Neural cell (in vitro differentiated cells): ENCODE data around the gene CPT1A. TPM values are rescaled to one million over a fixed set of nuclear protein-coding genes. Genes with fewer than 3 reads are reported as not detected.

Source experiments
- H2AFZ ChIP-seq: fragments of 200-600, 300-800 bp; sonication (generic), shearing (Covaris generic); 2 replicates; pipeline ENCODE4 v1.6.0; 2014; ENCODE audit warnings: low read depth, mild to moderate bottlenecking, antibody characterized with exemption, low read length, moderate library complexity
- H3F3A ChIP-seq: fragments of 200-600 bp; shearing (Covaris generic); 2 replicates; pipeline ENCODE4 v1.6.1; 2016; ENCODE audit warnings: mild to moderate bottlenecking, moderate library complexity, mixed read lengths, antibody characterized with exemption, low read length; ENCODE audit not compliant: insufficient read depth, poor library complexity, severe bottlenecking
- H3K27ac ChIP-seq: fragments of 200-600, 300-800 bp; sonication (generic), shearing (Covaris generic); 2 replicates; pipeline ENCODE4 v1.5.1; 2014; ENCODE audit warnings: mild to moderate bottlenecking, low read length, moderate library complexity
- H3K27me3 ChIP-seq: fragments of 300-800, 200-600 bp; sonication (generic), shearing (Covaris generic); 2 replicates; pipeline ENCODE4 v1.6.0; 2014; ENCODE audit warnings: mild to moderate bottlenecking, low read depth, low read length, moderate library complexity; ENCODE audit not compliant: insufficient read depth
- H3K36me3 ChIP-seq: fragments of 300-800, 200-600 bp; sonication (generic), shearing (Covaris generic); 2 replicates; pipeline ENCODE4 v1.5.1; 2014; ENCODE audit warnings: mild to moderate bottlenecking, antibody characterized with exemption, low read length, moderate library complexity; ENCODE audit not compliant: insufficient read depth
- H3K4me2 ChIP-seq: fragments of 300-800, 200-600 bp; sonication (generic), shearing (Covaris generic); 2 replicates; pipeline ENCODE4 v1.6.0; 2014; ENCODE audit warnings: mild to moderate bottlenecking, low read length
- H3K4me3 ChIP-seq: fragments of 300-800, 200-600 bp; sonication (generic), shearing (Covaris generic); 2 replicates; pipeline ENCODE4 v1.5.1; 2014; ENCODE audit warnings: mild to moderate bottlenecking, low read length, moderate library complexity
- H3K79me2 ChIP-seq: fragments of 200-600 bp; shearing (Covaris generic); replicated peaks from 2 replicates; pipeline ENCODE4 v1.6.0; 2014; ENCODE audit warnings: mild to moderate bottlenecking, low read length, moderate library complexity; ENCODE audit not compliant: insufficient read depth
- H3K9ac ChIP-seq: fragments of 300-800, 200-600 bp; sonication (generic), shearing (Covaris generic); 2 replicates; pipeline ENCODE4 v1.6.1; 2016; ENCODE audit warnings: mild to moderate bottlenecking, low read length, mixed read lengths
- H3K9me2 ChIP-seq: fragments of 200-600 bp; shearing (Covaris generic); 2 replicates; pipeline ENCODE4 v1.6.1; 2016; ENCODE audit warnings: mild to moderate bottlenecking, low read length, mixed read lengths; ENCODE audit not compliant: insufficient read depth
- H3K9me3 ChIP-seq: fragments of 200-600, 300-800 bp; sonication (generic), shearing (Covaris generic); 2 replicates; pipeline ENCODE4 v1.6.1; 2016; ENCODE audit warnings: mild to moderate bottlenecking, mixed run types, low read length, moderate library complexity, mixed read lengths
- H4K20me1 ChIP-seq: fragments of 200-600 bp; shearing (Covaris generic); 2 replicates; pipeline ENCODE4 v1.6.1; 2016; ENCODE audit warnings: mild to moderate bottlenecking, mixed run types; ENCODE audit not compliant: insufficient read depth
- CTCF ChIP-seq: fragments of 450-650 bp; IDR thresholded peaks from 2 replicates; pipeline ENCODE4 v1.5.1; 2014; ENCODE audit warnings: antibody characterized with exemption, mild to moderate bottlenecking, moderate library complexity; ENCODE audit not compliant: poor library complexity, severe bottlenecking
- EP300 ChIP-seq: fragments of 450-650 bp; conservative IDR thresholded peaks from 2 replicates; pipeline ENCODE4 v1.6.1; 2014; ENCODE audit warnings: antibody characterized with exemption, mild to moderate bottlenecking, moderate library complexity; ENCODE audit not compliant: poor library complexity, severe bottlenecking
- EZH2 ChIP-seq: fragments of 200-600, 300-800 bp; shearing (Covaris generic), sonication (generic); IDR thresholded peaks from 2 replicates; pipeline ENCODE4 v1.6.1; 2014; ENCODE audit warnings: antibody characterized with exemption, low read length, borderline replicate concordance, mild to moderate bottlenecking; ENCODE audit not compliant: insufficient read depth, poor library complexity, severe bottlenecking
- MXI1 ChIP-seq: fragments of 450-650 bp; conservative IDR thresholded peaks from 2 replicates; pipeline ENCODE4 v1.6.1; 2014; ENCODE audit warnings: antibody characterized with exemption, mild to moderate bottlenecking; ENCODE audit not compliant: poor library complexity, severe bottlenecking
- POLR2AphosphoS5 ChIP-seq: IDR thresholded peaks from 2 replicates; pipeline ENCODE4 v1.6.1; 2012
- RAD21 ChIP-seq: fragments of 450-650 bp; conservative IDR thresholded peaks from 2 replicates; pipeline ENCODE4 v1.6.1; 2014; ENCODE audit warnings: antibody characterized with exemption, mild to moderate bottlenecking, moderate library complexity
- REST ChIP-seq: IDR thresholded peaks from 2 replicates; pipeline ENCODE4 v1.6.1; 2012; ENCODE audit warnings: borderline replicate concordance
- SMC3 ChIP-seq: fragments of 450-650 bp; conservative IDR thresholded peaks from 2 replicates; pipeline ENCODE4 v1.6.1; 2014; ENCODE audit warnings: antibody characterized with exemption, mild to moderate bottlenecking, moderate library complexity; ENCODE audit not compliant: poor library complexity
- TAF1 ChIP-seq: IDR thresholded peaks from 2 replicates; pipeline ENCODE4 v1.6.1; 2012; ENCODE audit warnings: low read depth
- polyA plus RNA-seq: library from polyadenylated mRNA; depleted of rRNA; stranded (reverse); fragments of >200 nt; gene quantifications from 2 replicates; pipeline ENCODE4 v1.2.3, GENCODE V29; 2014

The CPT1A gene
- polyA plus RNA-seq, 1 donor from 2014 or later: 0.35 TPM

- Histone ChIP-seq H3F3A (no peaks in the 10 kb centered on the region), H3K9me3 (no peaks in the 10 kb centered on the region), H2AFZ (no peak overlapping the region), H3K27ac (no peak overlapping the region), H3K4me2 (no peak overlapping the region), H3K79me2 (no peaks in the 10 kb centered on the region), H3K9ac (no peak overlapping the region), H3K9me2 (no peaks in the 10 kb centered on the region), H4K20me1 (no peaks in the 10 kb centered on the region), H3K27me3 (no peaks in the 10 kb centered on the region), H3K4me3 (no peak overlapping the region), H3K36me3 (no peaks in the 10 kb centered on the region)
- TF ChIP-seq MXI1: no peak
- TF ChIP-seq REST: no peak
- no peak for TF ChIP-seq SMC3
- no peak for TF ChIP-seq POLR2AphosphoS5
- no peak for TF ChIP-seq RAD21
- TF ChIP-seq TAF1: no peak
- TF ChIP-seq CTCF: no peak
- TF ChIP-seq EZH2: no peak
- no peak for TF ChIP-seq EP300
Observed at GRCh38 chr11:68870470-68870869, 28.8 kb upstream of the CPT1A start.

DNA sequence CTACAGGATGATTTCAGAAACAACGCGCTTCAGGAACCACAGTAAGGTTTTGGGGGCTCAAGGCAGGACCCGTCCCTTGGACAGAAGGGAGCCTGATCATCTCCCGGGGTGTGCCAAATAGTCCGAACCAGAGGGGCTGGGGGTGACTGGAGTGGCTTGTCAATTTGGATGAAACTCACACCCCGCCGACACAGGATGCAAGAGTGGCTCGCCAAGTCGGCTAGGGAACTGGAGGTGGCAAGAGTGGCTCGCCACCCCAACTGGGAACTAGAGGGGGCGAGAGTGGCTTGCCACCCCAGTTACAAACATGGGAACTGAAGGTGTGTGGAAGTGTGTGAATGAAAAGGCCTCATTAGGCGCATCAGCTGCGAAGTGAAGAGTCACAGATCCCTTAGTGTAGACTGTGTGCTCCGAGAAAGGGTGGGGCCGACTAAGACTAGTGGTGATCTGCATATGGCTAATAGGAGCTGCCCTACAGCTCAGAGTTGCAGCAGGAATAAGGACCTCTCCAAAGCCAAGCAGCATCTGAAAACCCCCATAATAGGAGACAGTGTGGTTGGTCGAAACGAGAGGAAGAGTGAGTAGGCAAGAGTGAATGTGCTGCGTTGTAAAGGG, 26.6 kb upstream of the CPT1A start:
- Histone ChIP-seq H4K20me1 (no peaks in the 10 kb centered on the region), H3K27me3 (no peaks in the 10 kb centered on the region), H3K9ac (no peak overlapping the region), H2AFZ (no peak overlapping the region), H3K9me2 (no peaks in the 10 kb centered on the region), H3K79me2 (no peaks in the 10 kb centered on the region), H3K36me3 (no peaks in the 10 kb centered on the region), H3K4me2 (no peak overlapping the region), H3F3A (no peaks in the 10 kb centered on the region), H3K9me3 (peaks cover 3% of the 10 kb centered on the region), H3K4me3 (no peak overlapping the region), H3K27ac (no peak overlapping the region)
- no peak for TF ChIP-seq POLR2AphosphoS5
- TF ChIP-seq EP300: no peak
- TF ChIP-seq SMC3: no peak
- TF ChIP-seq RAD21: no peak
- TF ChIP-seq EZH2: no peak
- TF ChIP-seq MXI1: no peak
- TF ChIP-seq TAF1: no peak
- no peak for TF ChIP-seq REST
- no peak for TF ChIP-seq CTCF
